ENCODE results near the gene TMEM213.
"Not testable (repeated sequence)": the region's sequence is repeated elsewhere in the genome, so short reads cannot be mapped to it uniquely, and the experiment has no call there.

Gene TMEM213

DNA sequence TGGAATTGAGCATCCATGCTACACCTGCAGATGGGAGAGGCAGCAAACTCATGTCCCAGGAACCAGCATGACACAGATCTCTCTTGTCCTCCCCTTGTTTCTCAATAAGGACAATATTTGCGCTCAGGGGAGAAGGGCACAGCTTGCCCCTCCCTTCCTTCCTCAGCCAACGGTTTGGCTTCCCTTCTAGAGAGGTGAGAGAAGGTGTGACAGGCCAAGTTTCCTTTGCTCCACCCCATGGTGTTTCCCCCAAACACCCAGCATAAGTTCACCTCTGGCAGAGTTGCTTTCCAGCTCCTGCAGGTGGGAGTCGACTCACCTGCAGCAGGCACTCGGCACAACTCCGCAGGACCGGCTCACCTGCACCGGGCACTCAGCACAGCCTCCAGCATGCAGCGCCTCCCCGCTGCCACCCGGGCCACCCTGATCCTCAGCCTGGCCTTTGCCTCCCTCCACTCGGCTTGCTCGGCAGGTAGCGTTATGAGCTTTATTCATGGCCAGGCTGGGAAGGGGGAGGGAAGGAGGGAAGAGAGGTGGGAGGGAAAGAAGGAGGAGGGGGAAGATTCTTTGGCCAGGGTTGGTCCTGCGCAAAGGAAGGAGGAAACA lies at the start of gene TMEM213, which contains the start of gene ATP6V0A4:
TMEM213 (plus strand) TSS at position 280 of the 606 bp plus-strand sequence; CDS start at position 391, 111 bp downstream.
ATP6V0A4 (minus strand) TSS at position 482 of the 606 bp plus-strand sequence. CDS start 26,949 bp downstream, outside the sequence.
- no peak for DNase-seq

DNA sequence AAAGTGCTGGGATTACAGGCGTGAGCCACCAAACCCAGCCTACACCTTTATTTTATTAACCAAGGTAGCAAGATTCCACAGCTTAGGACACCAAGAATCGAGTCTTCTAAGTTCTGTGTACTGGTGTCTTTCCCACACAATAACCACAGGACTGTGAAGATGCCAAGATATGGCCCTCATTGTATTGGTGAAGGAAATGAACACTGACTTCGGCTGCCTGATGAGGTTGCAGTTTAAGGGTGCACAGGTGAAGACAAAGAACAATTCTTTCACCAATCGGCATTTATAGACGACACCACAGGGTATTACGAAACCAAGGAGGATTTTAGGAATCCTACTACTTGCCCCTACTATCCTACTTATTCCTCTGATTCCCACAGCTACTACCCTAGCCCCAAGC lies 49.1 kb upstream of the TMEM213 start:
- no peak for DNase-seq

DNA sequence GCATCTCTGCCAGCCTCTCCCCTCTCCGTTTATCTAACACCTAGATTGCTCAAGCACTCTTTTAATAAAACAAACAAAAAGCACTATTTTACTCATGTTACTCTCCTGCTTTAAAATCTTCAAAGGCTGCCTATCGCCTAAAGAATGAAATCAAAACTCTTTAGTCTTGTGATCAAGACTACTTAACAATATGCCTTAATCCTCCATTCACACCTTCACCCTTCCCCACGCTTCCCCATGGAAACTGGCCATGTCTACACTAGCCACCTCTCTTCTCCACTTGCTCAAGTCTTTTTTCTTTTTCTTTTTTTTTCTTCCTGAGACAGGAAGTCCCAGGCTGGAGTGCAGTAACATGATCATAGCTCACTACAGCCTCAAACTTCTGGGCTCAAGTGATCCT lies 47.8 kb upstream of the TMEM213 start:
- DNase-seq: no peak

GRCh38 chr7:138750473-138750872 lies 47.3 kb upstream of the TMEM213 start:
- DNase-seq: no peak

DNA sequence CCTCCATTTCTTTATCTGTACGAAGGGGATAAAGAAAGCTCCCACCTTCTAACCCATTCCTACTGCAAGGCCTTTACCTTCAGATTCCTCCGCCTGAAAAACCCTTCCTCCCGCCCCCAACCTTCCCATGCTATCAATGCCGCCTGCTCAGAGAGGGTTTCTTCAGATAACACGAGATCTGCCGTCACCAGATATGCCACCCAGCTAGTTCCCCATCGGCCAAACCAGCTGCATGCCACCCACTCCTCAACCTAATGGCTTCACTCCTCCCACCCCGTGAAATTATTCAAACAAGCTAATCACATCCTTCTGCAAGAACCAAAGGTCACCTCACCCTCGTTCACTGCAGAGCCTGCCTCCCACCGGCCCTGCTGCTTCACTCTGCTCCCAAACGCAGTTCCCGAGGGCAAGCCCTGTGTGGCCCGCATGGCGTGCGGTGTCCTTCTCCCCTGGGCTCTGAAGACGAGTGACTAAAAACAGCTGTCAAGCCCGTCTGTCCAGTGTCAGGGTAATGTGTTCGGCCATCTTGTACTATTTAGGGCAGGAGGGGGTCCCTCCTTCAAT lies 46.8 kb upstream of the TMEM213 start:
- DNase-seq: no peak

- no peak for DNase-seq
Measured at GRCh38 chr7:138752518-138753149, 45.2 kb upstream of the TMEM213 start.

DNA sequence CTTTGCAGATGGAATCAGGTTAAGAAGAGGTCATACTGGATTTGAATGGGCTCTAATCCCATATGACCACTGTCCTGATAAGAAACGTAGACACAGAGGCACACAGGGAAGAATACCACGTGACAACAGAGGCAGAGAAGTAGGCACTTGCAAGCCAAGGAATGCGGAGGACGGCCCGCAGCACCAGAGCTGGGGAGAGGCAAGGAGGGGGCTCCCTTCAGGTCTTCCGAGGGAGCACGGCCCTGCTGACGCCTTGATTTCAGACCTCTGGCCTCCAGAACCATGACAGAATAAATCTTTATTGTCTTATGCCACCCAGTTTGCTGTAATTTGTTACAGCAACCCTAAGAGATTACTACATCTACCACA lies 44.7 kb upstream of the TMEM213 start:
- DNase-seq: no peak

DNA sequence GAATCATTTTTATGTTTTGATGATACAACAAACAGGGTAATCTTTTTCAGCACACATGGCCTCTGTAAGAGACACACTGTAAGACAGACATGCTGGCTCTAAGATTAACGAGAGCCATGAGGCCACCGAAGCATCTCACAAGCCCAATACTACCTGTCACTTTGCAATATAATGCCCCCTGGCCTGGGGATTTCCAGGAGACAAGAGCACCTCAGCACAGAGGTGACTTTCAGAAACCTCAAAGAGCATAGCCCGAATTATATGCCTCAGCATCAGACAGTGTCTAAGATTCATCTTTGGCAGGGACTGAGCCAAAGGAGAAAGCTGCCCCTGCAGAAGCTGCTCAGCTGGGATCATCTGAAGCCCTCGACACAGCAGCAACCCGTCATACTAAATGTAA lies 44.2 kb upstream of the TMEM213 start:
- DNase-seq: no peak

- DNase-seq: no peak
Measured at GRCh38 chr7:138755331-138755747, 42.5 kb upstream of the TMEM213 start.

- DNase-seq: no peak
Measured at GRCh38 chr7:138755842-138756590, 41.8 kb upstream of the TMEM213 start.

GRCh38 chr7:138756591-138757242 lies 41.1 kb upstream of the TMEM213 start:
- no peak for DNase-seq

GRCh38 chr7:138768241-138768640 lies 29.6 kb upstream of the TMEM213 start:
- DNase-seq: no peak

DNA sequence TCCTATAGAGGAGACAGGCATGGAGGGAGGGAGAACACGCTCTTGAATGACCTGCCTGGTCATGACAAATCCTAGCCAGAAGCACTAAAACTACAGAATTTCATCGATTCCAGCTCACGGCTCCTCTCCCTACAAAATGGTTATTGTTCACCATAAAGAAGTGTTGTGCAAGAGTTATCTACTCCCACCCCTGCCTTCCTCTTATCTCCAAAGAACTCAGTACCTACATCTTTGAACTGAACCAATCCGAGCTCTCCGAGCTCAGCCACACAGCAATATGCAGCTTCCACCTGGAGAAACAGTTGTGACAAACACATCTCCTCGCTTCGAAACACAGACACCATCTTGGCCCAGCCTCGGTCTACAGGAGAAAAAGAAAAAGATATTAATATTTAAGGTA lies 26.9 kb upstream of the TMEM213 start:
- no peak for DNase-seq

- DNase-seq: no peak
Measured at GRCh38 chr7:138773176-138773575, 24.6 kb upstream of the TMEM213 start.

GRCh38 chr7:138773817-138774216 lies 24.0 kb upstream of the TMEM213 start:
- no peak for DNase-seq

- DNase-seq: no peak
Measured at GRCh38 chr7:138776166-138776833, 21.5 kb upstream of the TMEM213 start.

DNA sequence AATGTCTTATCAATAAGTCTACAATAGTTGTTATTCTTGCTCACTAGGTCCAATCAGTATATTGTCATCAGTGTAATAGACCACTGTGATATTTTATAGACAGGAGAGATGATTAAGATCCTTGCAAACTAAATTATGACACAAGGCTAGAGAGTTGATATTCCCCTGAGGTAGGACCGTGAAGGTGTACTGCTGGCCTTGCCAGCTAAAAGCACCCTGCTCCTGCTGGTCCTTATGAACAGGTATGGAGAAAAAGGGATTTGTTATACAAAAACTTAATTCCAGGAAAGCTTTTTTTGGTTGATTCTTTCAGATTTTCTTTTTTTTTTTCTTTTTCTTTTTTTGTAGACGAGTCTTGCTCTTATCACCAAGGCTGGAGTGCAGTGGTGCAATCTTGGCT lies 16.8 kb upstream of the TMEM213 start:
- DNase-seq: no peak

DNA sequence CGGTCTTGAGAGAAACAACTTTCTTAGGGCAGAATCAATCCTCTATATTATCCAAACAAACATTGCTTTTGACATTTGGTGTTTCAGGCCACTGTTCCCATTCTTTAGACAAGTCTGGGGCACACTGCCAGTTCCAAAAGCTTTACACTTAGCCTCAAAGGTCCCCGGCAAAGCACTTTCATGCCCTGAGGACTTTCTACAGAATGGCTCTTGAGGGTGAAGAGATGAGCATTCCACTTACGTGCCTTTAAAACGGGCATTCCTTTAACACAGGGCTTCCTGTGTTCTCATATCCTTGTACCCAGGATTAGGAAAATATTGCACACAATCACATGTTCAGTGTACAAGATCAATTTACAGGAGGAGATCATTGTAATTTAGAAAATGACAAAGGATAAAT lies 13.1 kb upstream of the TMEM213 start:
- DNase-seq: no peak

- no peak for DNase-seq
Measured at GRCh38 chr7:138785587-138786437, 12.0 kb upstream of the TMEM213 start.

- DNase-seq: no peak
Measured at GRCh38 chr7:138796038-138796615, 1.7 kb upstream of the TMEM213 start.

DNA sequence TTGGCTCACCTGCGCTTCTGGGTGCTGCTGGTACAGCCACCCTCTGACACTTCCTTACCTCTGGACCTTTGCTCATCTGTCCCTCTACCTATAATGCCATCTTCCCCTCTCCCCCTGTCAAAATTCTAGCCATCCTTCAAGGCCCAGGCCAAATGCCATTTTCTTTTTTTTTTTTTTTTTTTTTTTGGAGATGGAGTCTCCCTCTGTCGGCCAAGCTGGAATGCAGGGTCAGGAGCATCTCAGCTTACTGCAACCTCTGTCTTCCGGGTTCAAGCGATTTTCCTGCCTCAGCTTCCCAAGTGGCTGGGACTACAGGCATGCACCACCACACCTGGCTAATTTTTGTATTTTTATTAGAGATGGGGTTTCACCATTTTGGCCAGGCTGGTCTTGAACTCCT lies 748 bp upstream of the TMEM213 start:
- DNase-seq: not testable (repeated sequence)
